ENCODE measurements around the gene RBM18. TPM values are rescaled to one million over a fixed set of nuclear protein-coding genes. Genes with fewer than 3 reads are reported as not detected.

Gene RBM18
- total RNA-seq, 1 experiment from 2014 or later = 32.5 TPM

DNA sequence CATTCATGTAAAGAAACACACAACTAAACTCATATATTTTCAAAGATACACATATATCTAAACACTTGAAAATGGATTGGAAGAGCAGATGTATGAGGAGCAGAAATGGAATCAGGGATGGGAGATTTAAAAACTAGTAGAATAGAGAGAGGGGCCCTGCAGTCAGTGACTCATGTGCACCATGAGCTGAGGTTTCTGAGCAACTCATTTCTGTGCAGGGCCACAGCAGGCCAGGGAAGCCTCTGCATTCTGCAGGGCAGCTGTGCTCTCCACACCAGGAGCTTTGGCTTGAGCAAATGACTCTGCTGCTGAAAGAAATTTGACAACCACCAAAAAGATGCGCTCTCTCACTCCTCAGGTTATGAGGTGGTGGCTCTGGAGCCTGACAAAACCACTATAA lies 63.0 kb downstream of the RBM18 start:
- RAD21 ChIA-PET (ENCODE audit: low non-redundant PET in 1 of 2, low total read pairs in 2 of 2, uncharacterized antibody in 2 of 2, unreplicated experiment in 2 of 2) = no interaction called here
- Histone ChIP-seq H3K36me3 (ENCODE audit: control insufficient read depth in 1 of 2, insufficient read depth in 2 of 2, low read length in 2 of 2) (no peaks in the 10 kb centered on the region), H3K4me3 (replicated peaks in 1 of 2; ENCODE audit: low read depth in 1 of 2, low read length in 2 of 2) (no peak overlapping the region), H3K4me1 (ENCODE audit: control insufficient read depth in 1 of 2, insufficient read depth in 2 of 2, low read length in 2 of 2) (peaks cover 9% of the 10 kb centered on the region in 2 experiments), H3K9me3 (ENCODE audit: control insufficient read depth in 1 of 2, insufficient read depth in 1 of 2, low read depth in 1 of 2, low read length in 2 of 2) (no peaks in the 10 kb centered on the region), H2AFZ (ENCODE audit: low read depth, low read length, poor library complexity, severe bottlenecking) (no peak overlapping the region), H3K9ac (ENCODE audit: low read length) (no peak overlapping the region), H3K79me2 (ENCODE audit: insufficient read depth, low read length) (no peaks in the 10 kb centered on the region), H3K9me2 (ENCODE audit: insufficient read depth) (no peaks in the 10 kb centered on the region), H3K27ac (ENCODE audit: low read depth, low read length) (no peak overlapping the region), H4K20me1 (ENCODE audit: insufficient read depth) (no peaks in the 10 kb centered on the region), H3K27me3 (ENCODE audit: insufficient read depth, low read length) (no peaks in the 10 kb centered on the region), H3K4me2 (ENCODE audit: low read length) (no peak overlapping the region)
- TF ChIP-seq ZNF274 (IDR thresholded peaks at IDR 0.05; ENCODE audit: low read depth, low read length) = no peak
- TF ChIP-seq, protein P1, sequence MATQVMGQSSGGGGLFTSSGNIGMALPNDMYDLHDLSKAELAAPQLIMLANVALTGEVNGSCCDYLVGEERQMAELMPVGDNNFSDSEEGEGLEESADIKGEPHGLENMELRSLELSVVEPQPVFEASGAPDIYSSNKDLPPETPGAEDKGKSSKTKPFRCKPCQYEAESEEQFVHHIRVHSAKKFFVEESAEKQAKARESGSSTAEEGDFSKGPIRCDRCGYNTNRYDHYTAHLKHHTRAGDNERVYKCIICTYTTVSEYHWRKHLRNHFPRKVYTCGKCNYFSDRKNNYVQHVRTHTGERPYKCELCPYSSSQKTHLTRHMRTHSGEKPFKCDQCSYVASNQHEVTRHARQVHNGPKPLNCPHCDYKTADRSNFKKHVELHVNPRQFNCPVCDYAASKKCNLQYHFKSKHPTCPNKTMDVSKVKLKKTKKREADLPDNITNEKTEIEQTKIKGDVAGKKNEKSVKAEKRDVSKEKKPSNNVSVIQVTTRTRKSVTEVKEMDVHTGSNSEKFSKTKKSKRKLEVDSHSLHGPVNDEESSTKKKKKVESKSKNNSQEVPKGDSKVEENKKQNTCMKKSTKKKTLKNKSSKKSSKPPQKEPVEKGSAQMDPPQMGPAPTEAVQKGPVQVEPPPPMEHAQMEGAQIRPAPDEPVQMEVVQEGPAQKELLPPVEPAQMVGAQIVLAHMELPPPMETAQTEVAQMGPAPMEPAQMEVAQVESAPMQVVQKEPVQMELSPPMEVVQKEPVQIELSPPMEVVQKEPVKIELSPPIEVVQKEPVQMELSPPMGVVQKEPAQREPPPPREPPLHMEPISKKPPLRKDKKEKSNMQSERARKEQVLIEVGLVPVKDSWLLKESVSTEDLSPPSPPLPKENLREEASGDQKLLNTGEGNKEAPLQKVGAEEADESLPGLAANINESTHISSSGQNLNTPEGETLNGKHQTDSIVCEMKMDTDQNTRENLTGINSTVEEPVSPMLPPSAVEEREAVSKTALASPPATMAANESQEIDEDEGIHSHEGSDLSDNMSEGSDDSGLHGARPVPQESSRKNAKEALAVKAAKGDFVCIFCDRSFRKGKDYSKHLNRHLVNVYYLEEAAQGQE (IDR thresholded peaks at IDR 0.05; ENCODE audit: low read depth) = no peak
- TF ChIP-seq ELF1 (IDR thresholded peaks at IDR 0.05; ENCODE audit: borderline replicate concordance, low read depth) = no peak
- TF ChIP-seq, protein P2, sequence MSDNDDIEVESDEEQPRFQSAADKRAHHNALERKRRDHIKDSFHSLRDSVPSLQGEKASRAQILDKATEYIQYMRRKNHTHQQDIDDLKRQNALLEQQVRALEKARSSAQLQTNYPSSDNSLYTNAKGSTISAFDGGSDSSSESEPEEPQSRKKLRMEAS (IDR thresholded peaks at IDR 0.05) = no peak
- no peak for TF ChIP-seq SIN3A (IDR thresholded peaks at IDR 0.05; ENCODE audit: low read depth)
- TF ChIP-seq EZH2 (IDR thresholded peaks at IDR 0.05) = no peak
- no peak for TF ChIP-seq POLR2A (IDR thresholded peaks at IDR 0.05; ENCODE audit: borderline replicate concordance, extremely low read depth, insufficient read depth, insufficient read length)
- TF ChIP-seq, protein P3, sequence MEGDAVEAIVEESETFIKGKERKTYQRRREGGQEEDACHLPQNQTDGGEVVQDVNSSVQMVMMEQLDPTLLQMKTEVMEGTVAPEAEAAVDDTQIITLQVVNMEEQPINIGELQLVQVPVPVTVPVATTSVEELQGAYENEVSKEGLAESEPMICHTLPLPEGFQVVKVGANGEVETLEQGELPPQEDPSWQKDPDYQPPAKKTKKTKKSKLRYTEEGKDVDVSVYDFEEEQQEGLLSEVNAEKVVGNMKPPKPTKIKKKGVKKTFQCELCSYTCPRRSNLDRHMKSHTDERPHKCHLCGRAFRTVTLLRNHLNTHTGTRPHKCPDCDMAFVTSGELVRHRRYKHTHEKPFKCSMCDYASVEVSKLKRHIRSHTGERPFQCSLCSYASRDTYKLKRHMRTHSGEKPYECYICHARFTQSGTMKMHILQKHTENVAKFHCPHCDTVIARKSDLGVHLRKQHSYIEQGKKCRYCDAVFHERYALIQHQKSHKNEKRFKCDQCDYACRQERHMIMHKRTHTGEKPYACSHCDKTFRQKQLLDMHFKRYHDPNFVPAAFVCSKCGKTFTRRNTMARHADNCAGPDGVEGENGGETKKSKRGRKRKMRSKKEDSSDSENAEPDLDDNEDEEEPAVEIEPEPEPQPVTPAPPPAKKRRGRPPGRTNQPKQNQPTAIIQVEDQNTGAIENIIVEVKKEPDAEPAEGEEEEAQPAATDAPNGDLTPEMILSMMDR (IDR thresholded peaks at IDR 0.05 in 2 of 3, conservative IDR thresholded peaks at IDR 0.05 in 1 of 3; ENCODE audit: borderline replicate concordance in 1 of 3, insufficient read depth in 1 of 3, low read depth in 2 of 3, low read length in 2 of 3) = no peak
- no peak for TF ChIP-seq ZFX (IDR thresholded peaks at IDR 0.05)
- TF ChIP-seq JUND (IDR thresholded peaks at IDR 0.05) = no peak
- TF ChIP-seq, protein P4, sequence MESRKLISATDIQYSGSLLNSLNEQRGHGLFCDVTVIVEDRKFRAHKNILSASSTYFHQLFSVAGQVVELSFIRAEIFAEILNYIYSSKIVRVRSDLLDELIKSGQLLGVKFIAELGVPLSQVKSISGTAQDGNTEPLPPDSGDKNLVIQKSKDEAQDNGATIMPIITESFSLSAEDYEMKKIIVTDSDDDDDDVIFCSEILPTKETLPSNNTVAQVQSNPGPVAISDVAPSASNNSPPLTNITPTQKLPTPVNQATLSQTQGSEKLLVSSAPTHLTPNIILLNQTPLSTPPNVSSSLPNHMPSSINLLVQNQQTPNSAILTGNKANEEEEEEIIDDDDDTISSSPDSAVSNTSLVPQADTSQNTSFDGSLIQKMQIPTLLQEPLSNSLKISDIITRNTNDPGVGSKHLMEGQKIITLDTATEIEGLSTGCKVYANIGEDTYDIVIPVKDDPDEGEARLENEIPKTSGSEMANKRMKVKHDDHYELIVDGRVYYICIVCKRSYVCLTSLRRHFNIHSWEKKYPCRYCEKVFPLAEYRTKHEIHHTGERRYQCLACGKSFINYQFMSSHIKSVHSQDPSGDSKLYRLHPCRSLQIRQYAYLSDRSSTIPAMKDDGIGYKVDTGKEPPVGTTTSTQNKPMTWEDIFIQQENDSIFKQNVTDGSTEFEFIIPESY (IDR thresholded peaks at IDR 0.05; ENCODE audit: extremely low read depth, insufficient replicate concordance, low read length) = no peak
- TF ChIP-seq FOSL1 (IDR thresholded peaks at IDR 0.05; ENCODE audit: low read depth) = no peak
- no peak for TF ChIP-seq CEBPB (IDR thresholded peaks at IDR 0.05; ENCODE audit: low read depth)
- no peak for TF ChIP-seq CBX3 (IDR thresholded peaks at IDR 0.05; ENCODE audit: low read depth)
- no peak for TF ChIP-seq TCF7L2 (IDR thresholded peaks at IDR 0.05; ENCODE audit: borderline replicate concordance, extremely low read depth, insufficient read depth, insufficient read length)
- TF ChIP-seq YY1 (IDR thresholded peaks at IDR 0.05; ENCODE audit: extremely low read depth, insufficient replicate concordance, low read depth, low read length) = no peak
- DNase-seq (ENCODE audit: low read depth, low spot score) = no peak
- CTCF ChIA-PET = no interaction called here
- BruUV-seq (replicated peaks) = no TSS peak
- POLR2A ChIA-PET = no interaction called here
- ATAC-seq = no peak
- intact Hi-C loops (cut with micrococcal nuclease) = no loop called here

Data from HCT116 (cell line).